GM12874 (cell line): ENCODE data around the gene GALNT6.

Source experiments
- CTCF ChIP-seq: IDR thresholded peaks from 2 replicates; pipeline ENCODE4 v1.5.1; 2011; ENCODE audit warnings: low read depth, mild to moderate bottlenecking, control low read depth, low read length, moderate library complexity; ENCODE audit not compliant: insufficient read depth

Gene GALNT6

GRCh38 chr12:51397670-51398069 lies 6.5 kb upstream of the GALNT6 start:
- no peak for TF ChIP-seq CTCF

- no peak for TF ChIP-seq CTCF
Measured at GRCh38 chr12:51395283-51396230, 4.4 kb upstream of the GALNT6 start.

GRCh38 chr12:51393676-51394545 lies 2.7 kb upstream of the GALNT6 start:
- TF ChIP-seq CTCF: no peak

GRCh38 chr12:51392556-51393237 lies 1.5 kb upstream of the GALNT6 start:
- TF ChIP-seq CTCF: no peak

- no peak for TF ChIP-seq CTCF
Measured at GRCh38 chr12:51390891-51391282, 319 bp downstream of the GALNT6 start.

- no peak for TF ChIP-seq CTCF
Measured at GRCh38 chr12:51390457-51390856, 749 bp downstream of the GALNT6 start.

- no peak for TF ChIP-seq CTCF
Measured at GRCh38 chr12:51389302-51389999, 1.8 kb downstream of the GALNT6 start.
